ENCODE measurements around the gene CXCL13. TPM values are rescaled to one million over a fixed set of nuclear protein-coding genes. Genes with fewer than 3 reads are reported as not detected.

The CXCL13 gene
- total RNA-seq, 4 donors from 2014 or later: 1.2 to 1.9 (median 1.3) TPM; not detected in 1

DNA sequence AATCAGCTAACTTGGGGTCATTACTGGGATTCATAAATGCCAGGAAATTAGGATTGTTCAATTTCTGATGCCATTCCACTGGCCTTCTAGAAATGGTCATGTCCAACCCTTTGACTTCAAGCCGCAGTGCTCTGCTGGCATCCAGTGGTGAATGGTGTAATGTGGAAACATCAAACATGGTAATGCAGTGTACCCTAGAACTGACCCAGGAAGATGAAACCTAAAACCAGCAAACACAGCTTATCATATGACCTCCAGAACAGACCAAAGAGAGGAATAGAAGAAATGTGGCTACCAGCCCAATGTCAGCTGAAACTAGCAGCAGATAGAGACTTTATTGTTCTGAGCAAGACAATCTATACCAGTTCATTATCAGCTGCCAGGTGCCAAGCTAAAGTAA is 13.8 kb downstream of the CXCL13 start:
- H3K36me3 ChIP-seq: no peaks in the 10 kb centered on the region
- no peak for DNase-seq (ENCODE audit: low spot score in 2 of 2)

DNA sequence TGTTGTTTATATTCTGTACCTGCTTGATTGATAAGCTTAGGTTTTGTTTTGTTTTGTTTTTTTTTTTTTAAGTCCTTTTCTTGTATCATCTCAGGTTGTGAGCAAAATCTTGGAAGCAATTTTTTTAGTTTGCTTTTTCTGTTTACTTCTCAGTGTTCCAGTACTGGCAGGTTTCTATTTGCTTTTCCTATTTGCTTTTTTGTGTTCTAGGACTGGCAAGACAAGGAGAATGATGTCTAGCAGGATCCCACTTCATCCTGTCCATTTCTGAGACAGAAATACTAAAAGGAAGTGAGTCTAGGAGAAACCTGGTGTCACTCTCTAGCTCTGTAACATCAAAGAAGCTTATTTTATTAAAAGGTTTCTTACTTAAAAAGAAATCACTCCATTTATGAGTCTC is 15.6 kb downstream of the CXCL13 start:
- no peaks in the 10 kb centered on the region for H3K36me3 ChIP-seq
- H3K4me1 ChIP-seq: peaks cover 3% of the 10 kb centered on the region
- no peak for TF ChIP-seq POLR2A (IDR thresholded peaks at IDR 0.05)
- TF ChIP-seq, protein P1, sequence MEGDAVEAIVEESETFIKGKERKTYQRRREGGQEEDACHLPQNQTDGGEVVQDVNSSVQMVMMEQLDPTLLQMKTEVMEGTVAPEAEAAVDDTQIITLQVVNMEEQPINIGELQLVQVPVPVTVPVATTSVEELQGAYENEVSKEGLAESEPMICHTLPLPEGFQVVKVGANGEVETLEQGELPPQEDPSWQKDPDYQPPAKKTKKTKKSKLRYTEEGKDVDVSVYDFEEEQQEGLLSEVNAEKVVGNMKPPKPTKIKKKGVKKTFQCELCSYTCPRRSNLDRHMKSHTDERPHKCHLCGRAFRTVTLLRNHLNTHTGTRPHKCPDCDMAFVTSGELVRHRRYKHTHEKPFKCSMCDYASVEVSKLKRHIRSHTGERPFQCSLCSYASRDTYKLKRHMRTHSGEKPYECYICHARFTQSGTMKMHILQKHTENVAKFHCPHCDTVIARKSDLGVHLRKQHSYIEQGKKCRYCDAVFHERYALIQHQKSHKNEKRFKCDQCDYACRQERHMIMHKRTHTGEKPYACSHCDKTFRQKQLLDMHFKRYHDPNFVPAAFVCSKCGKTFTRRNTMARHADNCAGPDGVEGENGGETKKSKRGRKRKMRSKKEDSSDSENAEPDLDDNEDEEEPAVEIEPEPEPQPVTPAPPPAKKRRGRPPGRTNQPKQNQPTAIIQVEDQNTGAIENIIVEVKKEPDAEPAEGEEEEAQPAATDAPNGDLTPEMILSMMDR (IDR thresholded peaks at IDR 0.05): no peak
- TF ChIP-seq POLR2AphosphoS5 (IDR thresholded peaks at IDR 0.05): no peak
- TF ChIP-seq EP300 (IDR thresholded peaks at IDR 0.05): no peak
- H3K27me3 ChIP-seq: no peaks in the 10 kb centered on the region
- no peak overlapping the region for H3K4me3 ChIP-seq
- no peak for DNase-seq (ENCODE audit: low spot score in 2 of 2)
- no peak overlapping the region for H3K27ac ChIP-seq
- no peaks in the 10 kb centered on the region for H3K9me3 ChIP-seq

More for the DNA sequence above, 13.8 kb downstream of the CXCL13 start:
- Histone ChIP-seq H3K27me3 (no peaks in the 10 kb centered on the region), H3K4me3 (no peak overlapping the region), H3K9me3 (no peaks in the 10 kb centered on the region), H3K4me1 (peaks cover 3% of the 10 kb centered on the region), H3K27ac (no peak overlapping the region)
- 87% methylated on average over 1 of the region's 1 CpG for WGBS
- TF ChIP-seq, protein P1 (IDR thresholded peaks at IDR 0.05): no peak
- no peak for TF ChIP-seq POLR2A (IDR thresholded peaks at IDR 0.05)
- TF ChIP-seq POLR2AphosphoS5 (IDR thresholded peaks at IDR 0.05): no peak

DNA sequence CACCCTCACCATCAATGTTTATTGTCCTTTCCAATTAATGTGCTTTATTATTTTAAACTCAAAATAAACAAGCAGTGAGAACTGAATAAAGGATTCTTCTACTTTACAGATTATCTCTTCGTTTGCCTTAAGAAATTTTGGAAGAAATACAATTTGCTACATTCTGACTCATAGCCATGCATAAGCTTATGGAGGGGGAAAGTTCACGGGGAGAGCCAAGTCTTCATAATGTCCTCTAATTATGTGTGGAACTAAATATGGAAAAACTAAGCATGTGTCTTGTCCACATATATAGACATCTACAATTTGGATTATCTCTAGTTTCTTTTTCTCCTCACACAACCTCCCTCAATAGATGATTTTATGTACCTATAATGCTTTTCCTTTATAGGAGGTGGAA is 17.5 kb downstream of the CXCL13 start:
- no peak for TF ChIP-seq EP300 (IDR thresholded peaks at IDR 0.05)
- TF ChIP-seq, protein P1 (IDR thresholded peaks at IDR 0.05): no peak
- no peak for TF ChIP-seq POLR2AphosphoS5 (IDR thresholded peaks at IDR 0.05)
- TF ChIP-seq POLR2A (IDR thresholded peaks at IDR 0.05): no peak
- H3K27me3 ChIP-seq: no peaks in the 10 kb centered on the region
- peaks cover 3% of the 10 kb centered on the region for H3K4me1 ChIP-seq
- H3K4me3 ChIP-seq: no peak overlapping the region
- H3K9me3 ChIP-seq: no peaks in the 10 kb centered on the region
- H3K36me3 ChIP-seq: no peaks in the 10 kb centered on the region
- WGBS: 58% methylated on average over 2 of the region's 2 CpGs
- no peak for DNase-seq (ENCODE audit: low spot score in 2 of 2)
- H3K27ac ChIP-seq: no peak overlapping the region

DNA sequence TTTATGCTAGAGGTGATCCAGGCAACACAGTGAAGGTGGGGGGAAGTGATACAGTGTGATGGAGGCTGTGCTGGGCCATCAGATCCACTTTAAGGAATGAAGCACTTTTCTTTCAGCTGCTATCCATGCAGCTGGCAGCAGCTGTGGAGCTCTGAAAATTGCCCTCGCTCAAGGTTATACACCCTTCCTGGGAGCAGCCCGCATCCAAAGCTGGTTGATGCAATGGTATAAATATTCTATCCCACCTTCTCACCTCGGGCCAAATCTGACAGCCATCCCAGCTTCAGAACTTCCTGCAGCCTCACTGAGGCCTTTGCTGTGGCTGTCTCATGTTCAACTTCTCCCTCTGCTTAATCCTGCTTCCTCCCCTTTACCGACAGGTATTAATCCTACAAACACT is 18.6 kb downstream of the CXCL13 start:
- H3K4me1 ChIP-seq: no peaks in the 10 kb centered on the region
- H3K27ac ChIP-seq: no peak overlapping the region
- DNase-seq (ENCODE audit: low spot score in 2 of 2): no peak
- TF ChIP-seq POLR2A (IDR thresholded peaks at IDR 0.05) (no peak), EP300 (IDR thresholded peaks at IDR 0.05) (no peak), POLR2AphosphoS5 (IDR thresholded peaks at IDR 0.05) (no peak)
- TF ChIP-seq, protein P1 (IDR thresholded peaks at IDR 0.05): no peak
- no peak overlapping the region for H3K4me3 ChIP-seq
- H3K36me3 ChIP-seq: no peaks in the 10 kb centered on the region
- no peaks in the 10 kb centered on the region for H3K27me3 ChIP-seq
- WGBS: 72% methylated on average over 4 of the region's 4 CpGs
- H3K9me3 ChIP-seq: no peaks in the 10 kb centered on the region

DNA sequence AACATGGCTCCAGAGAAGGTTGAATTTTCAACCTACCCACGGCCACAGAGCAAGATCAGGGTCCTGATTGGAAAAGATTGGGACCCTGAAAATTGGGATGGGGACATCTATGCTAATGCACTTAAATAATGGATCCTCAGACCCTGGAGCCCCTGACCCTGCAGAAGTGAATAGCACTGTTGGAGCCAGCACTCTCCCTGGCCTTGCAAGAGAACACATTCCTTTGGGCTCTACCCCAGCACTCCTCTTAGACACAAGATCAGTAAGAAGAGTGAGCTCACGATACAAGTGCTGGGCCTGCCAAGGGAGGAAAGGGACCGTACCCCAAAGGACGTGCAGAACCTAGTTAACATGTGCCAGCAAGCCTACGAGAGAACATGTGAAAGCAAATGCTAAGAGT is 19.9 kb downstream of the CXCL13 start:
- TF ChIP-seq POLR2AphosphoS5 (IDR thresholded peaks at IDR 0.05) (no peak), POLR2A (IDR thresholded peaks at IDR 0.05) (no peak), EP300 (IDR thresholded peaks at IDR 0.05) (no peak)
- TF ChIP-seq, protein P1 (IDR thresholded peaks at IDR 0.05): no peak
- Histone ChIP-seq H3K4me1 (no peaks in the 10 kb centered on the region), H3K36me3 (no peaks in the 10 kb centered on the region), H3K27ac (no peak overlapping the region), H3K27me3 (no peaks in the 10 kb centered on the region), H3K9me3 (no peaks in the 10 kb centered on the region), H3K4me3 (no peak overlapping the region)
- no peak for DNase-seq (ENCODE audit: low spot score in 2 of 2)
- 47% methylated on average over 5 of the region's 5 CpGs for WGBS
